Duodenal mucosa (tissue), 2 donors: ENCODE data around the gene AP2A2.

ENCODE experiments used
- H3K27ac ChIP-seq: one replicate; pipeline ENCODE4 v1.7.0; 2013; ENCODE audit warnings: low read depth, low read length
- H3K27me3 ChIP-seq, 2 donors: one replicate each; pipeline ENCODE4 v1.7.0; 2013; ENCODE audit warnings: low read length in 2 of 2, control low read depth in 1 of 2; ENCODE audit not compliant: insufficient read depth in 2 of 2, control insufficient read depth in 1 of 2
- H3K36me3 ChIP-seq, 2 donors: one replicate each; pipeline ENCODE4 v1.7.0; 2013; ENCODE audit warnings: low read length in 2 of 2, control low read depth in 1 of 2; ENCODE audit not compliant: insufficient read depth in 2 of 2, control insufficient read depth in 1 of 2
- H3K4me1 ChIP-seq, 2 donors: one replicate each; pipeline ENCODE4 v1.7.0; 2013; ENCODE audit warnings: low read length in 2 of 2, control low read depth in 1 of 2; ENCODE audit not compliant: insufficient read depth in 2 of 2, control insufficient read depth in 1 of 2
- H3K4me3 ChIP-seq, 2 donors: one replicate each; pipeline ENCODE4 v1.7.0; 2013; ENCODE audit warnings: low read length in 2 of 2, low read depth in 1 of 2
- H3K9ac ChIP-seq, 2 donors: one replicate each; pipeline ENCODE4 v1.7.0; 2013; ENCODE audit warnings: low read length in 2 of 2, low read depth in 1 of 2
- H3K9me3 ChIP-seq, 2 donors: one replicate each; pipeline ENCODE4 v1.7.0; 2013; ENCODE audit warnings: low read length in 2 of 2, control low read depth in 1 of 2; ENCODE audit not compliant: control insufficient read depth in 1 of 2

The AP2A2 gene

GRCh38 chr11:961921-962320 is 36.3 kb downstream of the AP2A2 start:
- H3K4me3 ChIP-seq: no peak overlapping the region
- peaks cover 10 to 42% of the 10 kb centered on the region in 2 donors for H3K36me3 ChIP-seq
- H3K27me3 ChIP-seq: no peaks in the 10 kb centered on the region
- no peaks in the 10 kb centered on the region for H3K9me3 ChIP-seq
- no peak overlapping the region for H3K9ac ChIP-seq
- H3K27ac ChIP-seq: no peak overlapping the region
- no peaks in the 10 kb centered on the region for H3K4me1 ChIP-seq

GRCh38 chr11:962688-963087 is 37.0 kb downstream of the AP2A2 start:
- H3K27ac ChIP-seq: no peak overlapping the region
- H3K9me3 ChIP-seq: no peaks in the 10 kb centered on the region
- H3K27me3 ChIP-seq: no peaks in the 10 kb centered on the region
- no peak overlapping the region for H3K4me3 ChIP-seq
- peaks cover 10 to 39% of the 10 kb centered on the region in 2 donors for H3K36me3 ChIP-seq
- H3K4me1 ChIP-seq: no peaks in the 10 kb centered on the region
- H3K9ac ChIP-seq: no peak overlapping the region

GRCh38 chr11:963852-964251 is 38.2 kb downstream of the AP2A2 start:
- Histone ChIP-seq H3K9me3 (no peaks in the 10 kb centered on the region), H3K36me3 (peaks cover 10 to 43% of the 10 kb centered on the region in 2 donors), H3K4me3 (no peak overlapping the region), H3K9ac (no peak overlapping the region), H3K27ac (no peak overlapping the region), H3K27me3 (no peaks in the 10 kb centered on the region), H3K4me1 (no peaks in the 10 kb centered on the region)

- H3K27me3 ChIP-seq: no peaks in the 10 kb centered on the region
- H3K27ac ChIP-seq: no peak overlapping the region
- H3K36me3 ChIP-seq: peaks cover 2 to 40% of the 10 kb centered on the region in 2 donors
- no peak overlapping the region for H3K9ac ChIP-seq
- no peaks in the 10 kb centered on the region for H3K9me3 ChIP-seq
- no peak overlapping the region for H3K4me3 ChIP-seq
- no peaks in the 10 kb centered on the region for H3K4me1 ChIP-seq
Observed at GRCh38 chr11:965206-965775, 39.6 kb downstream of the AP2A2 start.

GRCh38 chr11:967995-968751 is 42.5 kb downstream of the AP2A2 start:
- H3K27ac ChIP-seq: no peak overlapping the region
- H3K4me1 ChIP-seq: no peaks in the 10 kb centered on the region
- no peaks in the 10 kb centered on the region for H3K9me3 ChIP-seq
- no peaks in the 10 kb centered on the region for H3K27me3 ChIP-seq
- H3K9ac ChIP-seq: no peak overlapping the region
- H3K4me3 ChIP-seq: no peak overlapping the region
- H3K36me3 ChIP-seq: peaks cover 19 to 57% of the 10 kb centered on the region in 2 donors

- no peaks in the 10 kb centered on the region for H3K9me3 ChIP-seq
Observed at GRCh38 chr11:968822-969221, 43.2 kb downstream of the AP2A2 start.

GRCh38 chr11:969651-970205 is 44.1 kb downstream of the AP2A2 start:
- Histone ChIP-seq H3K9me3 (no peaks in the 10 kb centered on the region), H3K36me3 (peaks cover 27 to 52% of the 10 kb centered on the region in 2 donors), H3K9ac (no peak overlapping the region), H3K27me3 (no peaks in the 10 kb centered on the region), H3K4me1 (no peaks in the 10 kb centered on the region), H3K4me3 (no peak overlapping the region), H3K27ac (no peak overlapping the region)

More at GRCh38 chr11:968822-969221, 43.2 kb downstream of the AP2A2 start:
- H3K27me3 ChIP-seq: no peaks in the 10 kb centered on the region
- H3K9ac ChIP-seq: no peak overlapping the region
- H3K4me1 ChIP-seq: no peaks in the 10 kb centered on the region
- H3K4me3 ChIP-seq: no peak overlapping the region
- H3K27ac ChIP-seq: no peak overlapping the region
- H3K36me3 ChIP-seq: peaks cover 22 to 57% of the 10 kb centered on the region in 2 donors

GRCh38 chr11:970319-970871 is 44.7 kb downstream of the AP2A2 start:
- no peaks in the 10 kb centered on the region for H3K9me3 ChIP-seq
- no peaks in the 10 kb centered on the region for H3K4me1 ChIP-seq
- no peak overlapping the region for H3K4me3 ChIP-seq
- peaks cover 27 to 55% of the 10 kb centered on the region in 2 donors for H3K36me3 ChIP-seq
- no peak overlapping the region for H3K27ac ChIP-seq
- H3K27me3 ChIP-seq: no peaks in the 10 kb centered on the region
- no peak overlapping the region for H3K9ac ChIP-seq

GRCh38 chr11:971092-971690 is 45.5 kb downstream of the AP2A2 start:
- Histone ChIP-seq H3K9me3 (no peaks in the 10 kb centered on the region), H3K27ac (no peak overlapping the region), H3K9ac (no peak overlapping the region), H3K27me3 (no peaks in the 10 kb centered on the region), H3K4me3 (no peak overlapping the region), H3K4me1 (no peaks in the 10 kb centered on the region), H3K36me3 (peaks cover 27 to 53% of the 10 kb centered on the region in 2 donors)
